SK-N-SH treated with all-trans-retinoic acid at 6 μM for 48 hours (cell line): ENCODE measurements around the gene CYP11A1.

ENCODE experiments used
- PATZ1 ChIP-seq: fragments of 250-450 bp; sonication (Bioruptor Pico); IDR thresholded peaks from 2 replicates; pipeline ENCODE4 v1.8.0; 2020; ENCODE audit warnings: mild to moderate bottlenecking, moderate library complexity, borderline replicate concordance
- POU6F1 ChIP-seq: fragments of 250-450 bp; sonication (Bioruptor Pico); IDR thresholded peaks from 2 replicates; pipeline ENCODE4 v1.8.0; 2021; ENCODE audit warnings: low read depth, mild to moderate bottlenecking, moderate library complexity, borderline replicate concordance
- RARB ChIP-seq: fragments of 250-450 bp; sonication (Bioruptor Pico); IDR thresholded peaks from 2 replicates; pipeline ENCODE4 v1.8.0; 2021; ENCODE audit warnings: mild to moderate bottlenecking, moderate library complexity
- TOX ChIP-seq: fragments of 250-450 bp; sonication (Bioruptor Pico); IDR thresholded peaks from 2 replicates; pipeline ENCODE4 v1.8.0; 2021; ENCODE audit warnings: mild to moderate bottlenecking, moderate library complexity, borderline replicate concordance
- ZFP3 ChIP-seq: fragments of 250-450 bp; sonication (Bioruptor Pico); IDR thresholded peaks from 2 replicates; pipeline ENCODE4 v1.5.0; 2020; ENCODE audit warnings: mild to moderate bottlenecking, moderate library complexity
- ZFP30 ChIP-seq: fragments of 450-650 bp; formaldehyde crosslinking; IDR thresholded peaks from 2 replicates; pipeline ENCODE4 v1.5.0; 2022; ENCODE audit warnings: mild to moderate bottlenecking, moderate library complexity

- TF ChIP-seq RARB (CRISPR knock-in tag) (no peak), TOX (CRISPR knock-in tag) (no peak), ZFP30 (CRISPR knock-in tag) (no peak), ZFP3 (no peak), PATZ1 (CRISPR knock-in tag) (no peak), POU6F1 (CRISPR knock-in tag) (no peak)
Measured at GRCh38 chr15:74399511-74400312, 32.3 kb upstream of the CYP11A1 start.
